ENCODE results near the gene TMEM163. TPM values are rescaled to one million over a fixed set of nuclear protein-coding genes. Genes with fewer than 3 reads are reported as not detected.
A peak's percentile ranks its signal among the peaks of the same experiment; 100 is the strongest.

TMEM163 gene
- total RNA-seq, 2 donors from 2014 or later = 0.16 TPM; not detected in 1

DNA sequence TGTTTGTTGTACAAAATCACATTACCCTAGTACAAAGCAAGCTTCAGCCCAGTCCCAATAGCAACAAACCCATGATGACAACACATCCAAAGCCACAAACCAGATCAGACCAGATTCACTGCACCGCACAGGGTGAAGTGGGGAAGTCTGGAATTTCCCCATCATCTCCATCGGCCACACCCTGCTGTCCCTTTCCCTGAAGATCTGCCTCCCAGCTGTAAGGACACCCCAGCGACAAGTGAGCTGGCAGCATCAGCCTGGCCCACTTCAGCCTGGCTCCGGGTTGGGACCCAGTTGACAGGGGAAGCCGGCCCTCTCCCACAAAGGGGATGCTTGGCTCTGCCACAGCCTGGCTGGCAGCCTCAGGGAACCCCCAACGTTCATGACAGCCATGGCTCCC, 257.3 kb downstream of the TMEM163 start:
- H3K27ac Mint-ChIP-seq = peak overlapping the region in 1 of 2 donors; percentile 57
- H3K9me3 Mint-ChIP-seq = no peaks in the 10 kb centered on the region
- no peak for DNase-seq (ENCODE audit: low spot score in 2 of 2)
- H3K36me3 Mint-ChIP-seq = no peaks in the 10 kb centered on the region
- ATAC-seq = no peak

DNA sequence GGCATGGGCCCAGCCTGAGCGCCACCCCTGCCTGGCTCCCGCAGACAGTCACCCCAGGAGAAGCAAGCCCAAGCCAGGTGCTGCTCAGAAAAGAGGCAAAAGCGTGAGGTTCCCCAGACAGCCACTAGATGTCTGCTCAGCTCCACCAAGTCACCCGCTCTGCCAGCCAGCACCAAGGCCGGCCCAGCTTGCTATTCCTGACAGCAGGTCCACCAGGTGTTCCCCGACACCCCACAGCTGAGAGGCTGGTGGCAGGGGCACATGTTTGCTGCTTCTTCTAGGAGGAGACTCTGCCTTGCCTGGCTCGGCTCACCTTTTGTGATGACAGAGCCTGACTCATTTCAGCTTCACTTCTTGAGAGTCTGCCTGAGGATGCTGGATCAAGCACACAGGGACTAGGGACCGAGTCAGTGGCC, 258.2 kb downstream of the TMEM163 start:
- DNase-seq (ENCODE audit: low spot score in 2 of 2) (peak in 1 of 2 donors; percentile 19), ATAC-seq (peak in 1 of 2 donors; percentile 78)
- peak overlapping the region in 1 of 2 donors; percentile 5 for H3K27ac Mint-ChIP-seq
- H3K36me3 Mint-ChIP-seq = no peaks in the 10 kb centered on the region
- no peaks in the 10 kb centered on the region for H3K9me3 Mint-ChIP-seq

DNA sequence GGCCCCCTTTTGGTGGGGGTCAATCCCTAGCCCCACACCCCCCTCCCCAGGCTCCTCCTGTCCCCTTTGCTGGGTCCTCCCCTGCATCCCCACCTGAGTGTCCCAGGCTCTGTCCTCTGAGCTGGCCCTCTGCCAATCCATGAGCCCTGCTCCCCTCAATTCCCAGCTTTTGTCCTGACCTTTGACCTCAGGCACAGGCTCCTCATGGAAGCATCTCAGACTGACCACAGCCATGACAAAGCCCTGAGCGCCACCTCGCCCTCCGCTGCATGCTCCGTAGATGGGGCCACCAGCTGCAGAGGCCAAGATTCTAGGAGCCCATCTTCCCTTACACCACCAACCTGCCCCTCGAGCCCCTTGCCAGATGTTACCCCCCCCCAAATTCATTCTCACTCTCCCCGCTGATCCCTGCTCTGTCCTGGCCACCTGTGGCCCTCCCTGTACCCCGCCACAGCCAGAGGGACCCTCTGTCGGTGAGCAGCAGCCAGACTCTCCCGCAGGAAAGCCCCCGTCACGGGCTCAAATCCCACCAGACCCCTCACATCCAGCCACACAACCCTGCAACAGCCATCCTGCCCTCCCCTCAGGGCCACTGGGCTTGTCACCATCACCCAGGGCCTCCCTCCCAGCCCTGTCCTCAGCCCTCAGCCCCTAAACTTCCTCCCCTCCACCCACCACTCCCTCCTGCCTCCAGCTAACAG, 258.9 kb downstream of the TMEM163 start:
- no peaks in the 10 kb centered on the region for H3K36me3 Mint-ChIP-seq
- peak overlapping the region in 1 of 2 donors; percentile 58 for H3K27ac Mint-ChIP-seq
- no peaks in the 10 kb centered on the region for H3K9me3 Mint-ChIP-seq
- no peak for ATAC-seq
- no peak for DNase-seq (ENCODE audit: low spot score in 2 of 2)

DNA sequence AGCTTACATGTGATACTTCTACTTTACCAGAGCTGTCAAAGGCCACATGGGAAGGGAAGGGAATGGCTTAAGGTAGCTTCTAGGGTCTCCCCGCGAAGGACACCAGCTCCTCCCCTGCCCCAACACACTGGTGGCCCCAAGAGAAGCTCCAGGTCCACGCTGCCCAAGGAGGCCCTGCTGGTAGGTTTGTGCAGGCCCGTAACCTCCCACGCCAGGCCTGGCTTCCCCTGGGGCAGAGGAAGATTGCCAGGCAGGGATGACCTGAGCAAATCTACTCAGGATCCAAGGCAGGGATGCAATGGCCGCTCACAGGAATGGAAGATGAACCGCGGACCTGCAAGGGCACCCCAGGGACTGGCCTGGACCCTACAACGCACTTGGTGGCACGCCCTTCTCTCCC, 259.9 kb downstream of the TMEM163 start:
- Mint-ChIP-seq H3K36me3 (no peaks in the 10 kb centered on the region), H3K9me3 (no peaks in the 10 kb centered on the region), H3K27ac (no peak overlapping the region)
- ATAC-seq (no peak), DNase-seq (ENCODE audit: low spot score in 2 of 2) (no peak)

DNA sequence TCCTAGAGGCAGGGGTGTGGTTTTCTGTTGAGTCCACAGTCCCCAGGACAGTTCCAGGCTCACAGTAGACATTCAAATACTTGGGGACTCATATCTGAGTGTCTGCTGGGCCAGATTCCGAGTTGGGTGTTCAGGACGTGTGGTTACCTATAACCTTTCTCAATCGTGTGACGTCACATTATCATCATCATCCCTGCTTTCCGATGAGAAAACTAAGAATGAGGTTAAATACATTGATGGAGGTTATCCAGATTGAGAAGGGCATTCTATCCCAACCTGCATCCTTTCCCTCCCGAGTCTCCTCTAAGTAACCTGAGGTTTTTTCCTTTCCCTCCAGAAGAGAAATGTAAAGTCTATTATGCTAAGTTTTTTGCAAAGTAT, 260.3 kb downstream of the TMEM163 start:
- H3K9me3 Mint-ChIP-seq = no peaks in the 10 kb centered on the region
- DNase-seq (ENCODE audit: low spot score in 2 of 2) (no peak), ATAC-seq (no peak)
- no peaks in the 10 kb centered on the region for H3K36me3 Mint-ChIP-seq
- H3K27ac Mint-ChIP-seq = no peak overlapping the region

DNA sequence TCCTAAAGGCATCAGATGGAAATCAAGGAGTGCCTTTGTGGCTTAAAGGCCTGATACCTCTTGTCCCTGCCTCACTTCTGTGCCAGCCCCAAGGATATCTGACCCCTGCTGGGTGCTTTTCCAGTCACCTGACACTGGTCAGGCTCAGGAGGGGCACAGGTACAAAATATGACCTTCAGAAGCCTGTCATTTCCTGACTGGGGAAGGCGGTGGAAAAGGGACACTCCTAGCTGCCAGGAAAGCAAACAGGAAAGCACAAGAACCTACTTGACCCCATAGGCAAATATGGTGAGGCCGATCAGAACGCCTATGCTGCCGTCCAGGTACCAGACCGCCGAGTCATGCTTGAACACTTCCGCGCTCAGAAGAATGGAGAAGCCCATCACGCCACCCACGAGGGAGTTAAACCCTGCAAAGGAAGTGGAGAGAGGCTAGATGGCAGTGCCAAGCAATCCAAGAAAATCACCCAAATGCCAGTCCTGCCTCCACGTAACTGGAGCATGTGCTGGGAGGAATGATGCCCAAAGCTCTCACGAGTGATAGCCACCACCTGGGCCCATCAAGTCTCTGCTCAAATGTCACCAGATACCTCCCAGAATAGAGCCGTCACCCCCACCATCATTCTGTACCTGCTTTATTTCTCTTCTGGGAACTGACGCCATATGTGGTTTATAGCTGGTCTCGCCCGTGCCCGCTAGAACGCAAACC, 260.9 kb downstream of the TMEM163 start:
- Mint-ChIP-seq H3K27ac (no peak overlapping the region), H3K36me3 (no peaks in the 10 kb centered on the region), H3K9me3 (no peaks in the 10 kb centered on the region)
- no peak for ATAC-seq
- DNase-seq (ENCODE audit: low spot score in 2 of 2) = no peak

DNA sequence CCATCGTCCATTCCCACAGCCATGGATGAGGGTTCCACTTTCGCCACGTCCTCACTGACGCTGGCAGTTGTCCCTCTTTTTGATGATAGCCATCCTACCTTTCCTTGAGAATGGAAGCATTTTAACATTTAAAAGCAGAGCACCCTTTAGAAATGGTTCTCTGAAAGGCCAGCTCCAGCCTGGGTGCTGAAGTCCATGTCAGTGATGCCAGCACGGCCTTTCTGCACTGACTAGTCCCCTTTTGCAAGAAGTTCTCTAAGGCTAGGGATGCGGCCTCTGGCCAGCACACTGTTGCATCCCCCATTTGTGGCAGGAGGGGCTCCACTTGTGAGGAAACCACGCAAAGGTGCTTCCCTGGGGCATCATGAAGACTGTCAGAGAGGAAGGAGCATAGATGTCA, 261.4 kb downstream of the TMEM163 start:
- Mint-ChIP-seq H3K27ac (no peak overlapping the region), H3K36me3 (no peaks in the 10 kb centered on the region), H3K9me3 (no peaks in the 10 kb centered on the region)
- ATAC-seq (no peak), DNase-seq (ENCODE audit: low spot score in 2 of 2) (no peak)

DNA sequence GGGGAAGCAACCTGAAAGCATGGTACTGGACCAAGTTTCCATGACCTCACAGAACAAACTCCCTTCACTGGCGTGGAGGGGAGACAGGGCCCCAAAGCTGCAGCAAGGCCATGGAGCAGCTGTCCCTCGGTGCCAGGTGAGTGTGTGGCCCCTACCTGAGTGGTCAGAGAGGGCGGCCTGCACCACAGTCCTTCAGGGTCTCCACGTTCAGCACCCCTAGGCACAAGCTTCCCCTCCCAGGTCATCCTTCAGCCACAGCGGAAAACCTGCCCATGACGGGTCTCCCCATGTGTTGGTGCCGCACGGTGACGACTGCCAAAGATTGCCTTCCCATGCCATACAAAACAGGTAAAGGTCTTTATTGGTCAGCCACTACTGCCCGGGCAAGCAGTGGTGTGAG, 263.4 kb downstream of the TMEM163 start:
- H3K27ac Mint-ChIP-seq = no peak overlapping the region
- ATAC-seq (no peak), DNase-seq (ENCODE audit: low spot score in 2 of 2) (no peak)
- H3K9me3 Mint-ChIP-seq = no peaks in the 10 kb centered on the region
- H3K36me3 Mint-ChIP-seq = no peaks in the 10 kb centered on the region

DNA sequence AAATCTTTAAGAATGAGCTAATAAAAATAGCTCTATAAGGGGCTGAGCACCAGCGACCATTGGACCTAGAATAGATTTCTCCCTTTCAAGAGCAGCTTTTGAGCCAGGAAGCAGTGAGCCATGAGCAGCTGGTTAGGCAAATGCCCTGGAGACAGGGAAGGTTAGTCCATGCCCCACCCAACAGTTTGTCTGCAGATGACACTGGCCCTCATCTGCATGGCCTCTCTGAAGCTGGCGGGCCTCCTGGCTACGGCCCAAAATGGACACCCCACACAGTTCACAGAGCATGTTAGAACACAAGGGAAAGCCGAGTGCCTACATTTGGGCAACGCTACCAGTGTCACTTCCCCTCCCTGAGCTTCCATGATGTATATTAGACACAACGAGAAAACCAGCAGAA, 263.9 kb downstream of the TMEM163 start:
- DNase-seq (ENCODE audit: low spot score in 2 of 2) (no peak), ATAC-seq (no peak)
- Mint-ChIP-seq H3K9me3 (no peaks in the 10 kb centered on the region), H3K27ac (no peak overlapping the region), H3K36me3 (no peaks in the 10 kb centered on the region)

DNA sequence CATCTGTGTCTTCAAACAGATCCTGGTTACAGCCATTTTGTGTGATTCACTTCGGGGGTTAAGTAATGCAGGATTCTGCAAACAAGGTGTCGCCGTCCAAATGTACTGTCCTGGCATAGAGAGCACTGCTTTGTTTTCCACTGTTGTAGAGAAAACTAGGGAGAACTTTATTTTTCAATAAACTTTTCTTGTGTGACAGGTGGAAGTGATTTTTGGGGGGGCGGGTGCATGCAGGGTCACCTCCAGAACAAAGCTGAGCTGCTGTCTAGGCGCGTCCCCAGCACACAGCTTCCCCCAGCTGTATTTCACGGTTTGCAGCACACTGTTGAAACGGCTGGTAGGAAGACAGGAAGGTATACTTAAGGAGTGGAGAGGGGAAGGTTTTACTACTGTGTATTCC, 264.4 kb downstream of the TMEM163 start:
- DNase-seq (ENCODE audit: low spot score in 2 of 2) = no peak
- Mint-ChIP-seq H3K9me3 (no peaks in the 10 kb centered on the region), H3K36me3 (no peaks in the 10 kb centered on the region), H3K27ac (no peak overlapping the region)
- ATAC-seq = no peak

DNA sequence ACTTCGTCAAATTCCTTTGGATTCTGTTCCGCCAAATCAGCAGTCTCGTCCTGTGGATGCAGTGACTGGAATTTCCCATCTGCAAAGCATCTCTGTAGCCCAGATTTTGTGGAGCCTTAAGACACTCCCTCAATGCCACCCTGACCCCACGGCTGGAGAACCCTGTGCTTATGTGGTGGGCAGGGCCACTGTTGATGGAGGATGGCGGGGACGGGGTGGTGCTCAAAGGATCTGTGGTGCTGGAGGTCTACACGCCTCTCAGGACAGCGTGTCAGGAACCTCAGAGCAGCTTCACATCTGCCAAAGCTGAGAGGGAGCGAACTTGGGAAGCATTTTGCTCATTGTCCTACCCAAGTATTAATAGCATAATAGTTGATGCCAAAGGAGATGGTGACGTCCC, 264.8 kb downstream of the TMEM163 start:
- Mint-ChIP-seq H3K27ac (no peak overlapping the region), H3K36me3 (no peaks in the 10 kb centered on the region), H3K9me3 (no peaks in the 10 kb centered on the region)
- no peak for ATAC-seq
- no peak for DNase-seq (ENCODE audit: low spot score in 2 of 2)

DNA sequence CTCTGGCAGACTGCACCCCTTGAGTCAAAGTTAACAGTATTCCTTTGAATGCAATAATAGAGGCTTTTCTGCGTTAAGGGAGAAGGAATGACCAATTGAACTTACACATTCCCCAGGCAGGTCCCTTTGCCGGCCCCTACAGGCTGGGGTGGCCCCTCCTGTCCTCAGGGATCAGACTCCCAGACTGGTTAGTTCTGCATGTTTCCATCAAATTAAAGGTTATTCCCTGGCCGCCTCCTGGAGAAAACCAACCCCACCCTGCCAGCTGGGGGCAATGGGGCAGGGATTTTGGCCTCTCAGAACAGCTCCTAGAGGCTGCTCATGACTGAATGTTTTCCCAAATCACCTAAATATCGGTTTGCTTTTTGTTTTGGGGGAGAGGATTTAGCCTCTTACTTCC, 265.3 kb downstream of the TMEM163 start:
- Mint-ChIP-seq H3K36me3 (no peaks in the 10 kb centered on the region), H3K9me3 (no peaks in the 10 kb centered on the region), H3K27ac (no peak overlapping the region)
- DNase-seq (ENCODE audit: low spot score in 2 of 2) (no peak), ATAC-seq (no peak)

DNA sequence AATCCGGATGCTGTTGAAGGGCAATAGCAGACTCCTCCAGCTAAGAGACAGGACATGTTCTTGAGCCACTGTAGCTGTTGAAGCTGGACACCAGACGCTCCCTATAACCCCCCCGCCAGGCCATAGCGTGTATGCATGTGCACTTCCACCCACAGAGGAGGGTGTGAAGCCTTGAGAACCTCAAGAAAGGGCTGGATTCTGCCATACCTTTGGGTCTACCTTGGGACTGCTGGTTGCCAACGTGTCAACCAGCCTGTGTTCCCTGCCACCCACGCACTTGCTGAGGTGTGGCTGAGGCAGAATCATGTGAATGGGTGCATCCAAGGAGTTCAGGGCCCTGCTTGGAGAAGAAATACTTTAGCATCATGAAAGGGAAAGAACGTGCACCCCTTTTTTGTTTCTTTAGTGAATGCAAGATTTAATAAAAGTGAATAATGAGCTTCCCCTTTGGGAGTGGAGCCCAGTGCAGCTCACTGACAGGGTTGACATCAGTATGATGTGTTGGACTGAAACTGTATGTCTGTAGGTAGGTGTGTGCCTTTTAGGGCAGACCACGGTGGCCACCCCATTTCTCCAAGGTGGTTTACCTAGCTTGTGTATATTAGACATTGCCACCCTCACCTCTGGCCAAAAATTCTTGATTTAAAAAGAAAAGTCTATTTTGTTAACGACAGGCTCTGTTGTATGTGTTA, 266.6 kb downstream of the TMEM163 start:
- Mint-ChIP-seq H3K27ac (no peak overlapping the region), H3K36me3 (no peaks in the 10 kb centered on the region), H3K9me3 (no peaks in the 10 kb centered on the region)
- no peak for ATAC-seq
- no peak for DNase-seq (ENCODE audit: low spot score in 2 of 2)

DNA sequence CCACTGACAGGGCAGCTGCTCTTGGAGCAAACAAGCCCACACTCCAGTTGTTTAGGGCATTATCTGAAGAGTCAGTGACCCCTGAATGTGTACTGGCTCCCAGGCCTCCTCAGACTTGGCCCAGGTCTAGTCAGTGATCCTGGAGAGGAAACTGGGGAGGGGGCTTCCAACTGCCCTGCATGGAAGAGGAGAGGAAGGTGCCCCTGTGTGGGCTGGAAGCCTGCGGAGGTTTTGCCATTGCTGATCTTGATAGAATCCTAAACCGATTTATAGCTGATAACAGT, 267.5 kb downstream of the TMEM163 start:
- H3K27ac Mint-ChIP-seq = no peak overlapping the region
- no peaks in the 10 kb centered on the region for H3K9me3 Mint-ChIP-seq
- no peak for ATAC-seq
- no peak for DNase-seq (ENCODE audit: low spot score in 2 of 2)
- no peaks in the 10 kb centered on the region for H3K36me3 Mint-ChIP-seq

DNA sequence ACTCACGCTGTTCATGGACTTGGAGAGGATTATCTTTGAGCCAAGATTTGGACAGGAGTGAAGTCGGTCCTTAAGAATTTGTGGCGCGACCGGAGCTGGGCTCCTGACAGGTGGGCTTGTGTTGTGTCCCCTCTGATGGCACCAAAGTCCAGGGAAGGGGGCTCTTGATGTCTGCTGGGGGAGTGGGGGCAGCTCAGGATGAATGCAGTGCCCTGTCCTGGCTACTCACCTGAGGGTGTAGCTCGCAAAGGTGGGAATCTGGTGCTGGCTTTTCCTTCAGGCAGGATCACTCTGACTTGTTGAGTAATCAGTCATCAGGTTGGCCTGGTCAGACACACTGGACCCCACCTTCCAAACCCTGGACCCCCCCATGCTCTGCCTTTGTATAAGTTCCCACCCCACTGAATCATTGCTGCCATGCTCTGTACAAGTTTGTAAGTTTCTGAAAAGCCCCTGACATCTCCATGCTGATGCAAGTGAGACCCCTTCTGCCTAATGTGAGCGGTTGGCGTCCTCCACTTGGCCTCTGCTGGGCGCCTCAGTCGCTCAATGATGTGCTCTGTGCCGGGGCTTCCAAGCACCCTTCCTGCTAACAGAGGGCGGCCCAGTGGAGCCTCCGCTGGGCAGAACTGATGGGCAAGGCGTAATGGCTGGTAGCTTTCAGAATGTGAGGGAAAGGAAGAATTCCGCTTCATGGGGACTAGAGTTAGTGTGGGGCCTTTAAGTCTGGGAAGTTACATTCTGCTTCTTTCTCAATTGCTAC, 268.9 kb downstream of the TMEM163 start:
- H3K27ac Mint-ChIP-seq = no peak overlapping the region
- no peak for DNase-seq (ENCODE audit: low spot score in 2 of 2)
- no peaks in the 10 kb centered on the region for H3K9me3 Mint-ChIP-seq
- H3K36me3 Mint-ChIP-seq = no peaks in the 10 kb centered on the region
- ATAC-seq = no peak

DNA sequence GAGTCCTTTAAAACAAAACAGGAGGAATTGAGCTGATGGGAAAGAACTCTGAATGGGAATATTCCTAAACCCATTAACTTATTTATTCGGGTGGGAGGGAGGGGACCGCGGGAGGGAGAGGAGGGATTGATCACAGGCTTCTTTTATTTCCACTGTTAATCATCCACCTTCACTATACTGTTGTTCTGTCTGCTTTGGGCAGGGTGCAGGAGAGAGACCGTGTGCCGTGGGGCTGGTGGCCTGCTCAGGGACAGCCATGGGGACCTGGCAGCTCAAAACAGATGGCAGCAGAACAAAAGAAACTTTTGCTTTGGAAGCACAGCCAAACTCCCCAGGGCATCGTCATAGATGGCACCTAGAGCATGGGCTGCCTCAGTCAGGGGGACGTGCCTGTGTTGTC, 269.6 kb downstream of the TMEM163 start:
- no peaks in the 10 kb centered on the region for H3K9me3 Mint-ChIP-seq
- DNase-seq (ENCODE audit: low spot score in 2 of 2) = no peak
- no peak overlapping the region for H3K27ac Mint-ChIP-seq
- H3K36me3 Mint-ChIP-seq = no peaks in the 10 kb centered on the region
- ATAC-seq = no peak

DNA sequence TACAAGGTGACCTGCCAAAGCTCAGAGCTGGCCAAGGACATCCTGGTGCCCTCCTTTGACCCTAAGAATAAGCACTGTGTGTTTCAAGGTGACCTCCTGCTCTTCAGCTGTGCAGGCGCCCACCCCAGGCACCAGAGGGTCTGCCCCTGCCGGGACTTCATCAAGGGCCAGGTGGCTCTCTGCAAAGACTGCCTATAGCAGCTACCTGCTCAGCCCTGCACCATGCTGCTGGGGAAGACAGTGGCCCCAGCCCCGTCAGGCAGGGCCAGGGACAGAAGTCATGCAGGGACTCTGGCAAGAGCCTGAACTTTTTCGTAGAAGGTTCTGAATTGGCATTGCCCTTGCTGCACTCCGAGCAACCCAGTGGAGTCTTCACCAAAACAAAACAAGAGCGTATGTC, 270.1 kb downstream of the TMEM163 start:
- H3K27ac Mint-ChIP-seq = peak overlapping the region in 1 of 2 donors; percentile 81
- ATAC-seq = no peak
- no peaks in the 10 kb centered on the region for H3K36me3 Mint-ChIP-seq
- no peaks in the 10 kb centered on the region for H3K9me3 Mint-ChIP-seq
- DNase-seq (ENCODE audit: low spot score in 2 of 2) = no peak
